Measurements from ENCODE around the gene BRPF1. TPM values are rescaled to one million over a fixed set of nuclear protein-coding genes. Genes with fewer than 3 reads are reported as not detected.

The BRPF1 gene
- total RNA-seq, 2 donors from 2014 or later, result 14.0 to 15.9 TPM

GRCh38 chr3:9781551-9781950 is 50.0 kb downstream of the BRPF1 start:
- intact Hi-C loops (cut with DNase I, micrococcal nuclease), result no loop called here
- no peak for ATAC-seq

GRCh38 chr3:9781978-9782603 is 50.6 kb downstream of the BRPF1 start:
- intact Hi-C loops (cut with DNase I, micrococcal nuclease), result no loop called here
- ATAC-seq (no peak), DNase-seq (no peak)

More at GRCh38 chr3:9781551-9781950, 50.0 kb downstream of the BRPF1 start:
- no peak for DNase-seq

- peak; percentile 27 for ATAC-seq
- intact Hi-C loops (cut with DNase I, micrococcal nuclease), result no loop called here
- no peak for DNase-seq
Observed at GRCh38 chr3:9782770-9783169, 51.2 kb downstream of the BRPF1 start.

- no peak for DNase-seq
- no peak for ATAC-seq
- intact Hi-C loops (cut with DNase I, micrococcal nuclease), result no loop called here
Observed at GRCh38 chr3:9783954-9784353, 52.4 kb downstream of the BRPF1 start.

- intact Hi-C loops (cut with DNase I, micrococcal nuclease), result no loop called here
- ATAC-seq (no peak), DNase-seq (no peak)
Observed at GRCh38 chr3:9784965-9785364, 53.4 kb downstream of the BRPF1 start.

GRCh38 chr3:9785602-9786001 is 54.1 kb downstream of the BRPF1 start:
- ATAC-seq (no peak), DNase-seq (no peak)
- intact Hi-C loops (cut with DNase I, micrococcal nuclease), result no loop called here

GRCh38 chr3:9786209-9786739 is 54.7 kb downstream of the BRPF1 start:
- no peak for ATAC-seq

GRCh38 chr3:9786825-9787669 is 55.5 kb downstream of the BRPF1 start:
- intact Hi-C loops (cut with DNase I, micrococcal nuclease), result no loop called here
- DNase-seq, result no peak
- ATAC-seq, result no peak

More at GRCh38 chr3:9786209-9786739, 54.7 kb downstream of the BRPF1 start:
- no peak for DNase-seq
- intact Hi-C loops (cut with DNase I, micrococcal nuclease), result no loop called here

- intact Hi-C loops (cut with DNase I, micrococcal nuclease), result no loop called here
- DNase-seq (no peak), ATAC-seq (no peak)
Observed at GRCh38 chr3:9787714-9788113, 56.2 kb downstream of the BRPF1 start.

- intact Hi-C loops (cut with DNase I, micrococcal nuclease), result no loop called here
- DNase-seq (no peak), ATAC-seq (no peak)
Observed at GRCh38 chr3:9791127-9791526, 59.6 kb downstream of the BRPF1 start.

GRCh38 chr3:9791790-9792404 is 60.4 kb downstream of the BRPF1 start:
- intact Hi-C loops (cut with DNase I, micrococcal nuclease), result no loop called here
- ATAC-seq (no peak), DNase-seq (no peak)

GRCh38 chr3:9792405-9793160 is 61.0 kb downstream of the BRPF1 start, which contains the start of the genes ARPC4 and TADA3:
Gene ARPC4 (plus strand): TSS chr3:9793082. CDS start chr3:9793122, 40 bp downstream.
Gene TADA3 (minus strand): TSS chr3:9792473. CDS start chr3:9791466, 1,007 bp downstream.
- ATAC-seq (peak; percentile 89), DNase-seq (peak; percentile 94 to 97)
- intact Hi-C loops (cut with DNase I, micrococcal nuclease), result no loop called here

GRCh38 chr3:9793161-9793781 is 61.7 kb downstream of the BRPF1 start:
- DNase-seq (peak; percentile 51 to 71), ATAC-seq (peak; percentile 62)
- intact Hi-C loops (cut with DNase I, micrococcal nuclease), result no loop called here

GRCh38 chr3:9794400-9794799 is 62.9 kb downstream of the BRPF1 start:
- no peak for ATAC-seq
- intact Hi-C loops (cut with DNase I, micrococcal nuclease), result no loop called here

GRCh38 chr3:9795207-9795606 is 63.7 kb downstream of the BRPF1 start:
- no peak for DNase-seq
- no peak for ATAC-seq
- intact Hi-C loops (cut with DNase I, micrococcal nuclease), result no loop called here

More at GRCh38 chr3:9794400-9794799, 62.9 kb downstream of the BRPF1 start:
- no peak for DNase-seq

- no peak for ATAC-seq
- intact Hi-C loops (cut with DNase I, micrococcal nuclease), result no loop called here
- no peak for DNase-seq
Observed at GRCh38 chr3:9797196-9797945, 65.8 kb downstream of the BRPF1 start.

Measured in left colon (tissue), 2 donors.